Measurements from ENCODE around the gene C5orf63.

DNA sequence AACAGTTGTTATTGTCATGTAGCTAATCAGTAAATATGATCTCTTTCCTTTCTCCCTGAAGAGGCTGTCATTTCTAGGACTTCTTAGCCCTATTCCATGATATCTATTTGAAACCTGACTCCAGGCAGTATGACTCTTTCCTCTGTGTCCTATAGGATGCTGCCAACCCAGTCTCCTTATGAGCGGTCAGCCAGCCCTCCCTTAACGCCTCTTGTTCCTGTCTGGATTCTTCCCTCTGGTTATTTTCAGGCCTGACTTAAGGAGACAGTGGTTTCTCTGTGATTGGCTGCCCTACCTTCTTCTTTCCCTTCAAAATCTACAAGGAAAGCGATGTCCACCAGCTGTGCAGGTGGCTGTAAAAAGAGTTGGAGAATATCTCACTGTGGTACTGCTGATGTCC is 19.4 kb upstream of the C5orf63 start:
- TF ChIP-seq, protein P1, sequence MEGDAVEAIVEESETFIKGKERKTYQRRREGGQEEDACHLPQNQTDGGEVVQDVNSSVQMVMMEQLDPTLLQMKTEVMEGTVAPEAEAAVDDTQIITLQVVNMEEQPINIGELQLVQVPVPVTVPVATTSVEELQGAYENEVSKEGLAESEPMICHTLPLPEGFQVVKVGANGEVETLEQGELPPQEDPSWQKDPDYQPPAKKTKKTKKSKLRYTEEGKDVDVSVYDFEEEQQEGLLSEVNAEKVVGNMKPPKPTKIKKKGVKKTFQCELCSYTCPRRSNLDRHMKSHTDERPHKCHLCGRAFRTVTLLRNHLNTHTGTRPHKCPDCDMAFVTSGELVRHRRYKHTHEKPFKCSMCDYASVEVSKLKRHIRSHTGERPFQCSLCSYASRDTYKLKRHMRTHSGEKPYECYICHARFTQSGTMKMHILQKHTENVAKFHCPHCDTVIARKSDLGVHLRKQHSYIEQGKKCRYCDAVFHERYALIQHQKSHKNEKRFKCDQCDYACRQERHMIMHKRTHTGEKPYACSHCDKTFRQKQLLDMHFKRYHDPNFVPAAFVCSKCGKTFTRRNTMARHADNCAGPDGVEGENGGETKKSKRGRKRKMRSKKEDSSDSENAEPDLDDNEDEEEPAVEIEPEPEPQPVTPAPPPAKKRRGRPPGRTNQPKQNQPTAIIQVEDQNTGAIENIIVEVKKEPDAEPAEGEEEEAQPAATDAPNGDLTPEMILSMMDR (IDR thresholded peaks at IDR 0.05; ENCODE audit: borderline replicate concordance, extremely low read depth, low read length, poor library complexity, severe bottlenecking) = no peak
- no peak for TF ChIP-seq EZH2 (IDR thresholded peaks at IDR 0.05; ENCODE audit: borderline replicate concordance, low read depth, low read length, severe bottlenecking)
